Glutamatergic neuron (in vitro differentiated cells): ENCODE measurements around the gene PIEZO1. TPM values are rescaled to one million over a fixed set of nuclear protein-coding genes. Genes with fewer than 3 reads are reported as not detected.

ENCODE experiments used
- DNase-seq: peaks from one replicate; pipeline ENCODE4 v3.0.0; 2022
- H3K27ac Mint-ChIP-seq: one replicate; pipeline ENCODE4 v1.8.0; 2020; ENCODE audit warnings: mild to moderate bottlenecking, mixed read lengths, inconsistent platforms; ENCODE audit not compliant: unreplicated experiment
- H3K27me3 Mint-ChIP-seq: one replicate; pipeline ENCODE4 v1.8.0; 2020; ENCODE audit warnings: mild to moderate bottlenecking, moderate library complexity, mixed read lengths, inconsistent platforms; ENCODE audit not compliant: unreplicated experiment
- H3K36me3 Mint-ChIP-seq: one replicate; pipeline ENCODE4 v1.8.0; 2020; ENCODE audit warnings: mild to moderate bottlenecking, mixed read lengths, inconsistent platforms; ENCODE audit not compliant: unreplicated experiment
- H3K4me1 Mint-ChIP-seq: one replicate; pipeline ENCODE4 v1.8.0; 2020; ENCODE audit warnings: mild to moderate bottlenecking, low read depth, mixed read lengths, inconsistent platforms; ENCODE audit not compliant: unreplicated experiment
- H3K4me3 Mint-ChIP-seq: one replicate; pipeline ENCODE4 v1.8.0; 2020; ENCODE audit warnings: mild to moderate bottlenecking, mixed read lengths, inconsistent platforms; ENCODE audit not compliant: unreplicated experiment
- H3K9me3 Mint-ChIP-seq: one replicate; pipeline ENCODE4 v1.8.0; 2020; ENCODE audit warnings: mild to moderate bottlenecking, moderate library complexity, mixed read lengths, inconsistent platforms; ENCODE audit not compliant: unreplicated experiment
- CTCF ChIP-seq: fragments of 200-600 bp; sonication (generic); IDR thresholded peaks from one replicate; pipeline ENCODE4 v1.5.0; 2021; ENCODE audit not compliant: partially characterized antibody, unreplicated experiment
- long read RNA-seq: library from polyadenylated mRNA; unstranded; transcript quantifications from one replicate; pipeline ENCODE4 v2.0.0, GENCODE V29; 2020; ENCODE audit not compliant: unreplicated experiment
- total RNA-seq: library from RNA; stranded (reverse); fragmentation: NEBNext Ultra II Directional; extraction: Animal tissue kit (Norgen Biotek cat#: 25700); gene quantifications from one replicate; pipeline ENCODE4 v1.2.1, GENCODE V29; 2021; ENCODE audit not compliant: unreplicated experiment

The PIEZO1 gene
- total RNA-seq = 12.3 TPM
- long read RNA-seq = 0 reads

- Mint-ChIP-seq H3K4me1 (peaks cover 10% of the 10 kb centered on the region), H3K36me3 (no peaks in the 10 kb centered on the region), H3K27ac (no peak within 1 kb of the TSS), H3K27me3 (peaks cover 8% of the 10 kb centered on the region), H3K4me3 (peak within 1 kb of the TSS; percentile 61), H3K9me3 (peaks cover 2% of the 10 kb centered on the region)
- peak; percentile 44 for TF ChIP-seq CTCF
- DNase-seq = no peak
These were observed at the start of gene PIEZO1 for GRCh38 chr16:88785106-88785924. Gene PIEZO1, minus strand, starts transcription at chr16:88785220. Its CDS starts 256 bp downstream, at chr16:88784964.

GRCh38 chr16:88834670-88835069 lies 49.6 kb upstream of the PIEZO1 start:
- no peaks in the 10 kb centered on the region for H3K4me1 Mint-ChIP-seq
- H3K9me3 Mint-ChIP-seq = peaks cover 1% of the 10 kb centered on the region
- TF ChIP-seq CTCF = no peak
- no peak overlapping the region for H3K27ac Mint-ChIP-seq
- no peak for DNase-seq
- H3K27me3 Mint-ChIP-seq = peaks cover 2% of the 10 kb centered on the region
- H3K4me3 Mint-ChIP-seq = no peak overlapping the region
- no peaks in the 10 kb centered on the region for H3K36me3 Mint-ChIP-seq

- Mint-ChIP-seq H3K36me3 (no peaks in the 10 kb centered on the region), H3K4me1 (no peaks in the 10 kb centered on the region), H3K9me3 (peaks cover 1% of the 10 kb centered on the region), H3K27me3 (peaks cover 2% of the 10 kb centered on the region), H3K4me3 (no peak overlapping the region), H3K27ac (no peak overlapping the region)
- no peak for DNase-seq
- TF ChIP-seq CTCF = no peak
These were observed 48.1 kb upstream of the PIEZO1 start for GRCh38 chr16:88833086-88833485.

GRCh38 chr16:88831838-88832237 lies 46.8 kb upstream of the PIEZO1 start:
- H3K27me3 Mint-ChIP-seq = peaks cover 2% of the 10 kb centered on the region
- no peaks in the 10 kb centered on the region for H3K4me1 Mint-ChIP-seq
- DNase-seq = no peak
- H3K4me3 Mint-ChIP-seq = no peak overlapping the region
- no peak overlapping the region for H3K27ac Mint-ChIP-seq
- H3K9me3 Mint-ChIP-seq = peaks cover 1% of the 10 kb centered on the region
- no peaks in the 10 kb centered on the region for H3K36me3 Mint-ChIP-seq
- TF ChIP-seq CTCF = no peak

- Mint-ChIP-seq H3K27ac (no peak overlapping the region), H3K36me3 (no peaks in the 10 kb centered on the region), H3K27me3 (peaks cover 2% of the 10 kb centered on the region), H3K9me3 (peaks cover 2% of the 10 kb centered on the region), H3K4me3 (no peak overlapping the region), H3K4me1 (no peaks in the 10 kb centered on the region)
- DNase-seq = no peak
- TF ChIP-seq CTCF = no peak
These were observed 45.8 kb upstream of the PIEZO1 start for GRCh38 chr16:88830783-88831182.
